ENCODE results near the gene MRPL37.

GRCh38 chr1:54171606-54172005 lies 28.4 kb upstream of the MRPL37 start:
- TF ChIP-seq CTCF (IDR thresholded peaks at IDR 0.05; ENCODE audit: low read depth, low read length) = no peak
- no peak for TF ChIP-seq EZH2phosphoT487 (IDR thresholded peaks at IDR 0.05; ENCODE audit: low read depth)

Measured in OCI-LY3 (cell line).